ENCODE results near the gene ENTPD2.

Gene ENTPD2

DNA sequence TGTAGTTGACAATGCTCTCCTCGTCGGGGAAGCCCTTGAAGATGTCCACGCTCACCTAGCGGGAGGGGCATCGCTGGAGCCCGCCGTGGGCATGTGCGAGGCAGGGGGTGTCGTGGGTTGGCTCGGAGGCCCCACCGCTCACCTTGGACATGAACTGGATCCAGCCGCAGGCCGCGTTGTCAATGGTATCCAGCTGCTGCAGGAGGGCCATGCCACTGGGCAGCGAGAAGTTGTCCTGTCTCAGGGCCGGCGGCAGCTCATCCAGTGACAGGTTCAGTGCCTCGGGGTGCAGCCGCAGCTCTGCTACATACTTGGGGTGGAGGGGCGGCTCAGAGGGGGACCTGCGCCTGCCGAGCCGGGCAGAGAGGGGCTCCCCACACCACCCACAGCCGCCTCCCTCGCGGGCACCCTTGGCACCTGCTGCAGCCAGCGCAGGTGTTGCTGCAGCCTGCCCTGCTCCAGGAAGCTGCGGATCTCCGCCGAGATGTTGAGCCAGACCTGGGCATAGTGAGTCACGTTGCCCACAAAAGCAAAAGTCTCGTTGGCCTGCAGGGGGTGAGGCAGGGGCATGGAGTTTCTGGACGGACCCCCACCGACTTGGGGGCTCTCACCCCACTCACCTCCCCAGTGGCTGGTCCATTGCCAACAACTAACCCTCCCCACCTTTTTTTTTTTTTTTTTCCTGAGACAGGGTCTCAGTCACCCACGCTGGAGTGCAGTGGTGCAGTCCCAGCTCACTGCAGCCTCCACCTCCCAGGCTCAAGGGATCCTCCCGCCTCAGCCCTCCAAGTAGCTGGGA, 34.9 kb downstream of the ENTPD2 start:
- in situ Hi-C loops (cut with HindIII; ENCODE audit: low sequenced_read_pairs) = no loop called here

DNA sequence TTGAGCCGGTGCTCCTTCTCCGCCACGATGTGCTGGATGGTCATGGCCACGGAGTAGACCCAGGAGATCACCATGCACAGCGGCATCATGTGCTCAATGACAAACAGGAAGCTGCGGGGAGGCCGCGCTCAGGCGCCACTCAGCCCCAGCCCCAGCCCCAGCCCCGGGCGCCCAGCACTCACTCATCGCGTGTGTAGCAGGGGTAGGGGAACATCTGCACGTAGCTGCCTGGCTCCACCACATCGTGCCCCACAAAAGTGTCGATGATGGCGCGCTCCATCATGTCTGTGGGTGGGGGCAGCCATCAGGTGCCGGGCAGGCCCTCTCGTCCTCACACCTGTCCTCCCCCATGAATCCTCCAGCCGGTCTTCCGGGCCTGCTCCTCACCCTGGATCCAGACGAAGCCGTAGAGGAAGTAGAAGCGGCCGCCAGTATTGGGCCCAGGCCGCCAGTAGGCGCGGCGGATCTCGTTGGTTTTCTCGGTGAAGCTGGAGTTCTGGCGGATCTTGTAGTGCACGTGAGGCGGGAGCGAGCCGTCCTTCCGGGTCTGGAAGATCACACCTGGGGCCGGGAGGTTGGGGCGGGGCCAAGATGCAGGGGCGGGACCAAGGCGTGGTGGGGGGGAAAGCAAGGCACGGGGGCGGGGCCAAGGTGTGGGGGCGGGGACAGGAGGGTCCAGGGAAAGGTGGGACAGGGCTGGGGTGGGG, 35.9 kb downstream of the ENTPD2 start:
- in situ Hi-C loops (cut with HindIII; ENCODE audit: low sequenced_read_pairs) = no loop called here

DNA sequence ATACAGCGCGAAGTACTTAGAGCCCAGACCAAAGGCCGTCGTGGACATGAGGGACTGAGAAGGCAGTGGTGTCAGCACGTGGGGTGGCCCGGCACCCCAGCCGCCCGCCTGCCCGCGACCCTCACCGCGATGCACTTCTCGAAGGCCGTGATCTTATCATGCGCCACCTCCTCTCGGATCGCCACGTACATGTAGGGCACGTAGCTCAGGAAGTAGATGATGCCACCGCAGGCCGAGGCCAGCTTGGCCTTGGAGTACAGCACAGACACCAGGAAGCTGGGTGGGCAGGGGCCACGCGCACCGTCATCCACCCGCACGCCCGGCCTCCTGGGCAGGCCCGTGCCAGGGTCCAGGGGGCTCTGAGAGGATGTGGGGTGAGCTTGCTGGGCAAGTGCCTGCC, 36.8 kb downstream of the ENTPD2 start:
- in situ Hi-C loops (cut with HindIII; ENCODE audit: low sequenced_read_pairs) = no loop called here

DNA sequence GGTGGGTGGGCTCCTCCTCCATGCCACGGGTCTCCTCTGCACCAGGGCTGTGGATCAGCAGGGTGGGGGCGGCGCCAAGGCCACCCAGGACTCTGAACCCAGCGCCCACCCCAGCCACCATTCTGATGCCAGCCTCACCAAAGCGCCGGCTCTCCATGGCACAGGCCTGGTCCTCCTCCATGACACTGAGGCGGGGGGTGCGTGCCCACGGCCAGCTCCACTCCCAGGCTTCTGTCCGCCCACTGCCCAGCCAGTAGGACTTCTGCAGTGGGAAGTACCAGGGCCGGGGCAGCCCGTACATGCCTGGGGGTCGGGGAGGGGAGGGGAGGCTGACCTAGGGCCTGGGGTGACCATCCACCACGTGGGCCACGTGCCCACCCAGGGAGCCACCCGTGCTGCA, 37.4 kb downstream of the ENTPD2 start:
- in situ Hi-C loops (cut with HindIII; ENCODE audit: low sequenced_read_pairs) = no loop called here

DNA sequence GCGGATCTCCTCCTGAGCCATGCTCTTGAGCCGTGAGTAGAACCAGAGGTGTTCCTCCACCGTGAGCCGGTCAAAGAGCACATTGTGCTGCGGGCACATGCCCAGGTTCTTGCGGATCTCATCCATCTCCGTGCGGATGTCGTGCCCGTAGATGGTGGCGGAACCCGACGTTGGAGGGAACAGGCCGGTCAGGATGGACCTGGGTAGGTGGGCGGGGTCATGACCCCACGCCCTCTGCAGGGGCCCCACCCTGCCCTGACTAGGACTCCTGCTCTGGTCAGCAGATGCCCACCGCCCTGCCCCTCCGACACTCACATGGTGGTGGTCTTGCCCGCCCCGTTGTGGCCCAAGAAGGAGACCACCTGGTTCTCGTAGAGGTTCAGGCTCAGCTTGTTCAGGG, 37.9 kb downstream of the ENTPD2 start:
- in situ Hi-C loops (cut with HindIII; ENCODE audit: low sequenced_read_pairs) = no loop called here

DNA sequence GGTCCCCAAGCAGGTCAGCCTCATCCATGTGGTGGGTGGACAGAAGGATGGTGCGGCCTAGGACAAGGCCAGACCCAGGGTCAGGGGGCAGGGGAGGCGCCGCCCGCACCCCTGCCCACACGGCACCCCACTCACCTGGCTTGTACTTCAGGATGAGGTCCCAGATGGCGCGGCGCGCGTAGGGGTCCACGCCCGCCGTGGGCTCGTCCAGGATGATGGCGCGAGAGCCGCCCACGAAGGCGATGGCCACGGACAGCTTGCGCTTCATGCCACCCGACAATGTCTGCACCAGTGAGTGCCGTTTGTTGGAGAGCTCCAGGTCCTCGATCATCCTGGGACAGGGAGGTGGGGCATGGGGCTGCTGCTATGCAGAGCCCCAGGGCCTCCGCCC, 38.3 kb downstream of the ENTPD2 start:
- in situ Hi-C loops (cut with HindIII; ENCODE audit: low sequenced_read_pairs) = no loop called here

DNA sequence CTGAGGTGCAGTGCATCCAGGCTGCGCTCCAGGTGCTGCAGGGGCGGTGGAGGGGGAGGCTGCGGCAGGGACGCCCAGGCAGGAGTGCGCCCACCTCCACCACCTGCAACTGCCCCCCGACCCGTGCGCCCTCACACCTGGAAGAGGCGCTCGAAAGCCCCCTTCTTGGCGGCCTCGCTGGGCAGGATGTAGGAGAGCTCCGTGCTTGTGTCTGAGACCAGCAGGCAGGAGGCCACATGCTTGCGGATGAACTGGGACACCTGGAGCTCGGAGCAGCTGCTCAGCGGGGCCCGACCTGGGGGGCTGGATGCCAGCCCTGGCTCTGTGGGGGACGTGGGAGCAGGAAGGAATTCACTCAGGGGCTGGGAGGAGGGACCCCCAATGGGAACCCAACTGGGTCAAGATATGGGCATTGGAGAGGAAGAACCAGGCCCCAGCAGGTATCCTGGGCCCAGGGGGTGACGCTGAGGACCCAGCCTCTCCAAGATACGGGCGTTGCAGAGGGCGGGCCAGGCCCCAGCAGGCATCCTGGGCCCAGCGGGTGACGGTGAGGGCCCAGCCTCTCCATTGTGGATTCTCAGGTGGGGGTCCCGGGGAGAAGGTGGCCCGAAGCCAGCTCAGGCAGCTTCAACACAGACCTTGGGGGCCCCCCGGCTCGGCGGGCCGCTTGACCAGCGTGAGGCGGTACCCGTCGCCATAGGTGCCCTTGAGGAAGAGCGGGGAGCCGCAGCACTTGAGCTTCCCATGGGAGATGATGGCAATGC, 38.9 kb downstream of the ENTPD2 start:
- in situ Hi-C loops (cut with HindIII; ENCODE audit: low sequenced_read_pairs) = no loop called here

DNA sequence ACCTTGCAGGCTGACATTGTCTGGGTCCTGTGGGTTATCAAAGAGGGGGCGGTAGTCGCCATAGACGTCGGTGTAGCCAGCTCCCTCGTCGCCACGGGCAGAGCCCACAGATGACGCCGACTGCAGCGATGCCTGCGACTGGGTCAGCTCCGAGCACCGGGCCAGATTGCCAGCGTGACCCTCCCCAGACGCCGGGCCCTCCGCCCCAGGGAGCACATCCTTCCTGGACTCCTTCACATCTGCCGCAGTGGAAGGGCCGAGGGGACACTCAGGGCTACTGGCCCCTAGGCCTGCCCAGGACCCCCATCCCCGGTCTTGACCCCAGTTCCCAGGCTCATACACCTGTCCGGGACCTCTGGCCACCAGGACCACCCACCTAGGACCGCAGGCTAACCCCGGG, 39.7 kb downstream of the ENTPD2 start:
- in situ Hi-C loops (cut with HindIII; ENCODE audit: low sequenced_read_pairs) = no loop called here

DNA sequence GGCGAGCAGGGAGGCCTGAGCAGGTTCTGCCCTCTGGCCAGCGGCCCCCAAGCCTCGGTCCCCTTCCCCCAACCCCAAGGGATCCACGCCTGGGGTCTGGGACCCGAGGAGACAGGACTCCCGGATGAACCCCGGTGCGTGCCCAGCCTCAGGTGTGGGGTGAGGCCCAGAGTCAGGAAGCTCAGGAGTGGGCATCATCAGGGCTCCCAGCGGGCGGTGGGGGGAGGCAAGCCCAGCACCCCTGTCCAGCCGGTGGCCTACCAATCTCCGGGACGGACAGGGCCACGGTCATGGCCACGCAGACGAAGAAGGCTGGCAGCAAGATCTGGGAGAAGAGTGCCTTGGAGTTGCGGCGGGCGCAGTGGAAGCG, 40.3 kb downstream of the ENTPD2 start:
- in situ Hi-C loops (cut with HindIII; ENCODE audit: low sequenced_read_pairs) = no loop called here

DNA sequence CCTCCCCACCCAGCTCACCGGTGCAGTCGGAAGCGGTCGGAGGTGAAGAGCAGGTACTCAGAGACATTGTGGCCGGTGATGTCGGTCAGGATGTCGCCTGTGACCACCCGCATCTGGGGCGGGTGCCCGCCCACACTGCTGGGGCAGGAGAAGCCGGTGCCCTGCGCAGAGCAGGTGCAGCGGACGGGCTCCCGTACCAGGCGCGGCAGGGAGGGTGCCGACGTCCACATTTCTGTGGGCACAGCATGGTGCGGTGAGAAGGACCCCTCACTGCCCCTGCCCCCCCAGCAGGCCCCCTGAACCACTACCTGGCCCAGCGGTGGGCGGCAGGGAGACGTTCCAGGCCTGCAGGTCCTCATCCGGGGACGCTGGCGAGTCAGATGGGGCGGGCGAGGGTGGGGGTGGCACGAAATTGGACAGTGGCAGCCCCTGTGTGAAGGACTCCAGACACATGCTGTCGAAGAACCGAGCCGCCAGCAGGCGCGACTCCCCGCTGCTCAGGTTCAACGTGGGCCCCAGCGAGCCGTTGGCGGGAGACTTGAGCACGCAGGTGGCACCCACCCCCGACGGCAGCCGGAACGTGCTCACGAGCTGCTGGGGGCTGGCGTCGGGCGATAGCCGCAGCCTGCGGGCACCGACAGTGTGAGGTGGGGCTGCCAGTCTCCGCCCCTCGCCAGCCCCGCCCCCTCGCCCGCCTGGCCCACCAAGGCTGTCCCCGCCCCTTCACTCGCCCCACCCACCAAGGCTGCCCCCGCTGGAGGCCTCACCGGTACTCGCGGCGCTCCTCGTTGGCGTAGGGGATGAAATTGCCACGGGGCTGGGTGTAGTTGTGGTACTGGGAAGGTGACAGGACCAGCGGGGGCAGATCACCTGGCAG, 40.9 kb downstream of the ENTPD2 start:
- in situ Hi-C loops (cut with HindIII; ENCODE audit: low sequenced_read_pairs) = no loop called here

DNA sequence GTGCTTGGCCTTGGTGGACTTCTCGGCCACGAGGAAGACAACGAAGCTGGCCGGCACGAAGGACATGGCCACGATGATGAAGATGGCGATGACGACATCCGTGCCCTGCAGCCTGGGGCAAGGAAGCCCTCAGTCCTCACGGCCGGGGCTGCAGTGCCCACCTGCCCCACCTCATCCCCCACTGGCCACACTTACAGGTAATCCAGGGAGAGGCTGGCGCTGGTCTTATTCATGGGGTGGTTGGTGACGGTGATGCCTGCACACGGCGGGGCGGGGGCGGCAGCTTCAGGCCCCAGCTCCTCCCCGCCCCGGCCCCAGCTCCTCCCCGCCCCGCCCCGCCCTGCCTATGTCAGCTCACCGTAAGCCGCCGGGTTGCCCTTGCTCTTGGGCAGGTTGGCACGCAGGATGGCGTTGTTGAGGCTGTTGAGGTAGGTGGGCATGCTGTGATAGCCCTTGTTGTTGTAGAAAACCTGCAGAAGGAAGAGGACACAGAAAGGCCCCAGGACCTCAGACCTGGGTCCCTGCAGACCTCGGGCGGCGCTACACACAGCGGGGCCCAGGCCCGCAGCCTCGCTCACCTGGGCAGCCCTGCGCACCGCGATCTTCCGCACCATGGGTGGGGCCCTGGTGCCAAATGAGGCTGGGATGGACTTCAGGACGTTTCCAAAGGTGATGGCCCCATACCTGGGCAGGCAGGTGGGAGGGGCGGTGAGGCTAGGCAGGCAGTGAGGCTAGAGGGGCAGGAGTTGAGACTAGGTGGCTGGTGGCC, 41.8 kb downstream of the ENTPD2 start:
- in situ Hi-C loops (cut with HindIII; ENCODE audit: low sequenced_read_pairs) = no loop called here

DNA sequence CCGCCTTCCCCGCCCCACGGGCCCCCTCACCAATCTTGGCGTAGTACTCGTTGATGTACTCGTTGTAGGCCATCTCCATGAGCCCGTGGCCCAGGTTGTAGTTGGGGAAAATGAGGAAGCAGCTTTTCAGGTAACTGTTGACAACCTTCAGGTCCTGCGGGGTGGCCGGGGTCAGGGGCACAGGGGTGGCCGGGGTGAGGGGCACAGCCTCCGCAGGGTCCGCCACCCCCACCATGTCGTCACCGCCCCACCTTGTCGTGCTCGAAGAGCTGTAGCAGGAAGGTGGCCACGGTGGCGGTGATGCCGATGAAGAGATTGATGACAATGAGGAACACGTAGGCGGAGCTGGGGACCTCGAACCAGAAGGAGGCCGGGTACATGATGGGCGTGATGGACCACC, 42.7 kb downstream of the ENTPD2 start:
- in situ Hi-C loops (cut with HindIII; ENCODE audit: low sequenced_read_pairs) = no loop called here

DNA sequence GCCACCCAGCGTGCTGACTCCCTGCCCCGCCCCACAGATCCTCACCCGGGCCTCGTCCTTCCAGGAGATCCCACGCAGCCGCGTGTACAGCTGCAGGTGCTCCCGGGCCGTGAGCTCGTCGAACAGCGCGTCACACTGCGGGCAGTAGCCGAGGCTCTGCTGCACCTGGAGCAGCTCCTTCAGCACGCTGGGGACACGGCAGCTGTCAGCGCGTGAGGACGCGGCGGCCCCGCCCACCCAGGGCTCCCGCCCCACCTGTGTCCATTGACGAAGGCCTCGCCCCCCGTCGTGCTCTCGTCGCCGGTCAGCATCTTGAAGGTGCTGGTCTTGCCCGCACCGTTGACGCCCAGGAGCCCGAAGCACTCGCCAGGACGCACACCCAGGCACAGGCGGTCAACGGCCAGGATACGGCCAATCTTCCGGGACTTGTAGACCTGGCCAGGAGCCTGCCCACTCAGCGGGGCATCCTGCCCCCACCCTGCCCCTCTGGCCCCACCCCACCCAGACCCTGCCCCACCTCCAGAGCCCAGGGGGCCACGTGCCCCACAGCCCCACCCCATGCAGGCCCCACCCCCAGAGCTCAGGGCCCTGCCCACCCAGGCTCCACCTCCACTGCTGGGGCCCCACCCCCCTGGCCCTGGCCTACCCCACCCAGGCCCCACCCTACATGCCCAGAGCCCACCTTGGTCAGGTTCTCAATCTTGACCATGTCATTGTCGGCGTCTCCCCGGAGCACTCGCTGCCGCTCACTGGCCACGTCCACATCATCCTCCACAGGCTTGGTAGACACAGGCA, 43.7 kb downstream of the ENTPD2 start:
- in situ Hi-C loops (cut with HindIII; ENCODE audit: low sequenced_read_pairs) = no loop called here

DNA sequence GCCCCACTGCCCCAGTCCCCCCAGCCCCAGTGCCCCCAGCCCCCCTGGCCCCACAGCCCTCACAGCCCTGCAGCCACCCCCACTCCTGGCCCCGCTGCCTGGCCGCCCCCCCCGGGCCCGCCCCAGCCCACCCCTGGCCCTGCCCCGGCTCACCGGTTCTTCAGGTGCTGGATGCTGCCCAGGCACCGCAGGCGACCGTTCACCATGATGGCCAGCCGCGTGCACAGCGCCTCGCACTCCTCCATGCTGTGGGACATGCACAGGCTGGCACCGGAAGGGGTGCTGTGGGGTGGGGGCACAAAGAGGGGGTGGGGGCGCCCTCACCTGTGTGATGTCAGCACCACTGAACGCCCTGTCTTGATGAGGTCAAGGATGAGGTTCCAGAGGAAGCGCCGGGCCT, 44.6 kb downstream of the ENTPD2 start:
- in situ Hi-C loops (cut with HindIII; ENCODE audit: low sequenced_read_pairs) = no loop called here

DNA sequence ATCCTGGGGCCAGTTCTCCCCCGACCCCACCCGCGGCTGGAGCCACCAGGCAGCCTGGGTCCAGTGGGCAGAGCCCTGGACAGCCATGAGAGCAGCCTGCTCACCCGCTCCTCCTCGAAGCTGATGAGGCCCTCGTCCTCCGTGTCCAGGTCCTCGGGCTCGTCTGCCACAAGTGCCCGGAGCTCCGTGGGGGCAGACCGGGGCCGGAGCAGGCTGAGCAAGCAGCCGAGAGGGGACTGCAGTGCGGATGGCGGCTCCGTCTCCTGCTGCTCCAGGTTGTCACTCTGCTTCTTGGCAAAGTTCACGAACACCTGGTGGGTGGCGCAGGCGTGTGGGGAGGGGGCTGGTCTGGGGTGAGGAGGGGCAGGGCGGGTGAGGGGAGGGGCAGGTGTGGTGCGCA, 45.5 kb downstream of the ENTPD2 start:
- in situ Hi-C loops (cut with HindIII; ENCODE audit: low sequenced_read_pairs) = no loop called here

DNA sequence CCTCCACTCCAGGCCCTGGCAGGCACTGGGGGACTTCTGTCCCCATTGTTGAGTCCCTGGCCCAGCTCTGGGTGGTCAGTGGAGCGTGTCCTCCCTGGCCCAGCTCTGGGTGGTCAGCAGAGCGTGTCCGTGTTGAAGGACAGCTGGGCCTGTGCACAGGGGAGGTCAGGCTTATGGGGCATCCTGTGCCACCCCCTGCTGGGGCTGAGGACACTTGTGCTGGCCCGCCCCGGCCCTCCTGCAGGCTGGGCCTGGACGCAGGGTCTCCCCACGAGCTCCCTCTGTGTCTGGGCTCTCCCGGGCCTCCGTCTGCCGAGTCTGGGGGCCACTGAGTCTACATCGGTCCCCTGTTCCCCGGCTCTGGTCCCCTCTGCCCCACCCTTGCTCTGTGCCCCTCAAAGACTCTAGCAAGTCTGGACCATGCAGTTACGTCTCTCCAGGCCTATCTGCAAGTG, 46.0 kb downstream of the ENTPD2 start:
- in situ Hi-C loops (cut with HindIII; ENCODE audit: low sequenced_read_pairs) = no loop called here

DNA sequence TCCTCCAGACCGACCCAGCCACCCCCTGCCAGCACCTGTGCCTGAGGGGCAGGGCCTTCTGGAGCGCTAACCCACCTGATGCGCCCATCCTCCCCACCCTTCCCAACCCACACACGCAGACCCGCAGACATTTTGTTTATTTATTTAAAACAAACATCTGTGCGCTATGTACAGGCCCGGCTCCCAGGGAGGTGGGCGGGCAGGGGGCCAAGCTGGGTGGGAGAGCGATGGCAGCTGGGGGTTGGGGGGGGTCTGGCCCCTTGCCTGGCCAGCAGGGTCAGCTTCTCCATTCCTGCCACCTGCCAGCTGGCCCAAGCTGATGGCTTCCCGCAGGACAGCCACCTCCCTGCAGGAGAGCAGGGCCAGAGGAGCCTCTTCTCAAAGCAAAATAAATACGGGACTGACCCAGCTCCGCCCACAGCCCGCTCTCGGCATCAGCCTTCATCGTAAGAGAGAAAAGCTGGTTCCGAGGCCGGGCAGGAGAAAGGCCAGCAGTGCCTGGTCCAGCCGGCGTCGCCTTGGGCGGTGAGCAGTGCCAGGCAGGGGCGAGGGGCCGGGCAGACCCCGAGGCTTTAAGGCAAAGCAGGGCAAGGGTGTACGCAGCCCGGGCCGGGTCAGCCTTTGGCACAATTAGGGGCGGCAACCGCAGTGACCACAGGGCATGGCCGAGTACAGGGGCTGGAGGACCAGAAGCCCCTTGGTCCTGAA, 46.6 kb downstream of the ENTPD2 start:
- in situ Hi-C loops (cut with HindIII; ENCODE audit: low sequenced_read_pairs) = no loop called here

DNA sequence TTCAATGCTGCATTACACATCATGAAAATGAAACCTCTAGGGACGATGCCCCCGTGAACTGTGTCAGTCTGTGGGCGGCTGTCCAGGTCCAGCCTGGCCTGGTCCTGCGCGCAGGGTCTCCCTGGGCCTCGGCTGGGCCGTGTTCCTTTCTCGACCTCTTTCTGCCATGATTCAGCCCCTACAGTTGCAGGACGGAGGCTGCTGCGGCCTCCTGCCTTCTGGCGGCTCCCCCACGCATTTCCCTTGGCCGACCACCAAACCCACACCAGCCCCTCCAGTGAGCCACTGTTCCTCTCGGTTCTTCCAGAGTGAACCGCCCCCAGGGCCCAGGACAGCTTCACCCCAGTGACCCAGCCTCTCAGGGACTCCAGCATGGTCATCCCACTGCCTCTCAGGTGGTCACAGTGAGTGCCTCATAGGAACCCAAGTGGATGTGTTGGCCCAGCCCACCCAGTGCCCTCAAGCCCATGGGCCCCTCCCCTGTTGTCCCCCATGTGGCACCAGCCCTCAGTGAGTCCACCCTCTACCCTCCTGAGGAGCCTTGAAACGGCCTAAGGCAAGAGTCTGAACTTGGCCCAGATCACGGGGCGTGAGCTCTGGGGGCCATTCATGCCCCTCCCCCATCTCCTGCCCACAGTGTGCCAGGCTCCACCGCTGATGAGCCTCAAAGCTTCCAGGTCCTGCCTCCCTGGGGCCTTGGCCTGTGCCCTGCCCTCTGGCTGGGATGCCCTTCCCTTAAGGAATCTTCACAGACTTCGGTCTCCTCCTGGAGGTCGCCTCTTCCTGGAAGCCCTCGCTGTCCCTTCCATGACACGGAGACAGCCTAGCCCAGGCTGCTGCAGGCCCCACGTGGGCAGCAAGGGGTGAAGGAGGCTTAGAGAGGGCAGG, 47.5 kb downstream of the ENTPD2 start:
- in situ Hi-C loops (cut with HindIII; ENCODE audit: low sequenced_read_pairs) = no loop called here
